Esophagus muscularis mucosa (tissue), 3 donors: Measurements from ENCODE around the gene CACNG1.

ENCODE experiments used
- CTCF ChIP-seq, 3 experiments: fragments of 200-600 bp in 2 of 3; fragments of 450-650 bp in 1 of 3; sonication (generic) in 2 of 3; IDR thresholded peaks; one replicate each; pipeline ENCODE4 v1.5.1; 2017 to 2019; ENCODE audit warnings: antibody characterized with exemption in 3 of 3, mild to moderate bottlenecking in 2 of 3, moderate library complexity in 1 of 3
- POLR2A ChIP-seq: fragments of 450-650 bp; IDR thresholded peaks from one replicate; pipeline ENCODE4 v1.6.1; 2017; ENCODE audit warnings: antibody characterized with exemption, moderate library complexity, mild to moderate bottlenecking, low read depth

GRCh38 chr17:67041531-67041930 is 2.8 kb upstream of the CACNG1 start:
- TF ChIP-seq CTCF (IDR thresholded peaks at IDR 0.05) = no peak
- TF ChIP-seq POLR2A = no peak
